GM18873 (cell line): Measurements from ENCODE around the gene LRP5.

Experiments
- ATAC-seq: cut with Tn5 transposase; IDR thresholded peaks from one replicate; pipeline ENCODE4 v1.9.1; 2021; ENCODE audit warnings: mild to moderate bottlenecking, moderate library complexity, moderate number of reproducible peaks; ENCODE audit not compliant: unreplicated experiment, low FRiP score

The LRP5 gene

GRCh38 chr11:68480852-68481510 lies 168.6 kb downstream of the LRP5 start:
- no peak for ATAC-seq

- no peak for ATAC-seq
These were observed 169.3 kb downstream of the LRP5 start for GRCh38 chr11:68481579-68482240.

- ATAC-seq: no peak
These were observed 176.2 kb downstream of the LRP5 start for GRCh38 chr11:68488623-68489022.

GRCh38 chr11:68495220-68495729 lies 182.9 kb downstream of the LRP5 start:
- ATAC-seq: no peak

- ATAC-seq: no peak
These were observed 183.5 kb downstream of the LRP5 start for GRCh38 chr11:68495872-68496271.

- ATAC-seq: no peak
These were observed 185.4 kb downstream of the LRP5 start for GRCh38 chr11:68497761-68498160.

GRCh38 chr11:68498321-68498720 lies 185.9 kb downstream of the LRP5 start:
- no peak for ATAC-seq
